CD4-positive, alpha-beta T cell treated with Interleukin-1 beta for 1 hour (primary cell): ENCODE results near the gene PCDHA10.
"Not testable (repeated sequence)": the region's sequence is repeated elsewhere in the genome, so short reads cannot be mapped to it uniquely, and the experiment has no call there.

Experiments used
- DNase-seq, 2 donors: peaks; one replicate each; pipeline ENCODE4 v3.0.0-alpha.2; 2020 to 2022

The PCDHA10 gene

GRCh38 chr5:140855772-140856674, at the start of gene PCDHA10:
TSS of gene PCDHA10 (plus strand) at chr5:140855897. CDS start at chr5:140856049, 152 bp downstream.
- no peak for DNase-seq

GRCh38 chr5:140806834-140807775, 48.6 kb upstream of the PCDHA10 start, which contains the start of gene PCDHA4:
TSS of gene PCDHA4 (plus strand) at chr5:140807068.
- no peak for DNase-seq

GRCh38 chr5:140808241-140808888, 47.3 kb upstream of the PCDHA10 start:
- not testable (repeated sequence) for DNase-seq

GRCh38 chr5:140808889-140809291, 46.8 kb upstream of the PCDHA10 start:
- DNase-seq, result no peak

GRCh38 chr5:140821375-140822280, 34.1 kb upstream of the PCDHA10 start, which contains the start of gene PCDHA5:
TSS of gene PCDHA5 (plus strand) at chr5:140821613.
- no peak for DNase-seq

GRCh38 chr5:140822281-140822629, 33.4 kb upstream of the PCDHA10 start:
- no peak for DNase-seq

GRCh38 chr5:140822969-140823368, 32.7 kb upstream of the PCDHA10 start:
- DNase-seq, result not testable (repeated sequence)

- no peak for DNase-seq
These were observed 32.2 kb upstream of the PCDHA10 start for GRCh38 chr5:140823475-140823874.

- no peak for DNase-seq
These were observed 27.9 kb upstream of the PCDHA10 start, which contains the start of gene PCDHA6 for GRCh38 chr5:140827704-140828361. TSS of gene PCDHA6 (plus strand) at chr5:140827960. CDS start at chr5:140828092, 132 bp downstream.

- no peak for DNase-seq
These were observed 27.3 kb upstream of the PCDHA10 start for GRCh38 chr5:140828362-140828737.

GRCh38 chr5:140829511-140830501, 25.9 kb upstream of the PCDHA10 start:
- DNase-seq, result not testable (repeated sequence)

- DNase-seq, result no peak
These were observed 21.7 kb upstream of the PCDHA10 start, which contains the start of gene PCDHA7 for GRCh38 chr5:140833993-140834392. TSS of gene PCDHA7 (plus strand) at chr5:140834269. CDS start at chr5:140834384, 115 bp downstream.

- DNase-seq, result not testable (repeated sequence)
These were observed 21.2 kb upstream of the PCDHA10 start for GRCh38 chr5:140834439-140835008.

GRCh38 chr5:140835622-140836510, 19.8 kb upstream of the PCDHA10 start:
- DNase-seq, result no peak

GRCh38 chr5:140840978-140841962, 14.4 kb upstream of the PCDHA10 start, which contains the start of gene PCDHA8:
TSS of gene PCDHA8 (plus strand) at chr5:140841187. CDS start at chr5:140841322, 135 bp downstream.
- no peak for DNase-seq
